CD4-positive, alpha-beta T cell (primary cell): ENCODE results near the gene ERC2. TPM values are rescaled to one million over a fixed set of nuclear protein-coding genes. Genes with fewer than 3 reads are reported as not detected.

ENCODE experiments used
- ATAC-seq: fragments of 200-7000 bp; cut with Tn5 transposase; one replicate; pipeline ENCODE4 v1.10.0; 2022; ENCODE audit warnings: mild to moderate bottlenecking; ENCODE audit not compliant: poor library complexity
- CTCF ChIA-PET: fragments of 350-600 bp; sonication (Branson Sonifier 250); formaldehyde crosslinking; loops from one replicate; lab custom pipeline; 2021; ENCODE audit warnings: antibody characterized with exemption, inconsistent platforms; lab: Charles Lee
- POLR2A ChIA-PET: fragments of 350-600 bp; sonication (Branson Sonifier 250); formaldehyde crosslinking; loops from one replicate; lab custom pipeline; 2021; ENCODE audit warnings: antibody characterized with exemption, inconsistent platforms; lab: Charles Lee
- DNase-seq, 14 experiments: peaks; one replicate each; pipeline ENCODE4 v3.0.0-alpha.2; 2013 to 2020; ENCODE audit warnings: mixed read lengths in 2 of 14
- H3K27ac ChIP-seq, 2 donors: one replicate each; pipeline versions ENCODE4 v1.5.1 to v1.7.0; 2013; ENCODE audit warnings: low read length in 2 of 2, low read depth in 1 of 2, mild to moderate bottlenecking in 1 of 2
- H3K27me3 ChIP-seq, 2 experiments: 1 replicate in 1 of 2; 2 replicates in 1 of 2; pipeline versions ENCODE4 v1.6.1 to v1.7.0; 2013; ENCODE audit warnings: low read length in 2 of 2, control low read depth in 1 of 2, mild to moderate bottlenecking in 1 of 2, moderate library complexity in 1 of 2; ENCODE audit not compliant: insufficient read depth in 2 of 2, control insufficient read depth in 1 of 2
- H3K36me3 ChIP-seq: one replicate; pipeline ENCODE4 v1.6.1; 2013; ENCODE audit warnings: low read length, control low read depth; ENCODE audit not compliant: insufficient read depth
- H3K4me1 ChIP-seq: one replicate; pipeline ENCODE4 v1.6.1; 2013; ENCODE audit warnings: low read length, control low read depth; ENCODE audit not compliant: insufficient read depth
- H3K4me3 ChIP-seq: one replicate; pipeline ENCODE4 v1.5.1; 2013; ENCODE audit warnings: mild to moderate bottlenecking, low read length, moderate library complexity
- H3K9me3 ChIP-seq, 2 experiments: 1 replicate in 1 of 2; 2 replicates in 1 of 2; pipeline versions ENCODE4 v1.6.1 to v1.7.0; 2013; ENCODE audit warnings: low read length in 2 of 2, mild to moderate bottlenecking in 2 of 2, control low read depth in 1 of 2, moderate library complexity in 1 of 2; ENCODE audit not compliant: control insufficient read depth in 1 of 2, insufficient read depth in 1 of 2
- H3K27ac Mint-ChIP-seq: one replicate; pipeline ENCODE4 v1.8.0; 2020; ENCODE audit warnings: mixed read lengths
- H3K27me3 Mint-ChIP-seq: one replicate; pipeline ENCODE4 v1.8.0; 2021; ENCODE audit warnings: mixed read lengths
- H3K36me3 Mint-ChIP-seq: one replicate; pipeline ENCODE4 v1.8.0; 2021; ENCODE audit warnings: low read depth, mixed read lengths
- H3K4me1 Mint-ChIP-seq: one replicate; pipeline ENCODE4 v1.8.0; 2021; ENCODE audit warnings: low read depth, mixed read lengths
- H3K4me3 Mint-ChIP-seq: one replicate; pipeline ENCODE4 v1.8.0; 2020; ENCODE audit warnings: mild to moderate bottlenecking, mixed read lengths
- H3K9me3 Mint-ChIP-seq: one replicate; pipeline ENCODE4 v1.8.0; 2020; ENCODE audit warnings: mixed read lengths
- intact Hi-C, 2 experiments: fragments of 100-400 bp; cut with DNase I in 1 of 2; cut with micrococcal nuclease in 1 of 2; formaldehyde crosslinking; loops; one replicate each; pipeline versions ENCODE4 v1.15.1 to v1.9.0; 2023 to 2025; cut with DNase I, micrococcal nuclease
- total RNA-seq, 174 experiments: library from RNA in 2 of 174; stranded (reverse) in 2 of 174; gene quantifications; one replicate each; pipeline ENCODE4 v1.2.3 and lab custom pipeline; 2021 to 2026
- TF ChIP-seq, protein P1 (sequence below): fragments of 200-600 bp; IDR thresholded peaks from one replicate; pipeline ENCODE4 v1.8.0; 2022; ENCODE audit warnings: antibody characterized with exemption, mild to moderate bottlenecking

ERC2 gene
- total RNA-seq, 2 experiments from 2014 or later = not detected

DNA sequence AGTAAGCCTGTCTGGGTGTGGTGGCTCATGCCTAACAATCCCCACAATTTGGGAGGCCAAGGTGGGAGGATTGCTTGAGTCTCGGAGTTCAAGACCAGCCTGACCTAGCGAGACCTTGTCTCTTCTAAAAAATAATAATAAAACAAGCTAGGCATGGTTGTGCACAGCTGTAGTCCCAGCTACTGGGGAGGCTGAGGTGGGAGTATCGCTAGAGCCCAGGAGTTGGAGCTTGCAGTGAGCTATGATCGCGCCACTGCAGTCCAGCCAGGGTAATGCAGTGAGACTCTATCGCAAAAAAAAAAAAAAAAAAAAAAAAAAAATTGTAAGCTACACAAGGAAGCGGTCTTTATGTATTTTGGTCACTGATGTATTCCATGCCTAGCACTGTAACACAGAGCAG is 738.7 kb downstream of the ERC2 start:
- H3K27ac ChIP-seq = no peak overlapping the region
- ATAC-seq (no peak), DNase-seq (no peak)
- peaks cover 0 to 3% of the 10 kb centered on the region in 2 experiments for H3K9me3 ChIP-seq
- Mint-ChIP-seq H3K4me3 (no peak overlapping the region), H3K27me3 (peaks cover 9% of the 10 kb centered on the region), H3K36me3 (no peaks in the 10 kb centered on the region), H3K4me1 (no peaks in the 10 kb centered on the region), H3K9me3 (no peaks in the 10 kb centered on the region), H3K27ac (no peak overlapping the region)
- no peaks in the 10 kb centered on the region for H3K4me1 ChIP-seq
- TF ChIP-seq, protein P1, sequence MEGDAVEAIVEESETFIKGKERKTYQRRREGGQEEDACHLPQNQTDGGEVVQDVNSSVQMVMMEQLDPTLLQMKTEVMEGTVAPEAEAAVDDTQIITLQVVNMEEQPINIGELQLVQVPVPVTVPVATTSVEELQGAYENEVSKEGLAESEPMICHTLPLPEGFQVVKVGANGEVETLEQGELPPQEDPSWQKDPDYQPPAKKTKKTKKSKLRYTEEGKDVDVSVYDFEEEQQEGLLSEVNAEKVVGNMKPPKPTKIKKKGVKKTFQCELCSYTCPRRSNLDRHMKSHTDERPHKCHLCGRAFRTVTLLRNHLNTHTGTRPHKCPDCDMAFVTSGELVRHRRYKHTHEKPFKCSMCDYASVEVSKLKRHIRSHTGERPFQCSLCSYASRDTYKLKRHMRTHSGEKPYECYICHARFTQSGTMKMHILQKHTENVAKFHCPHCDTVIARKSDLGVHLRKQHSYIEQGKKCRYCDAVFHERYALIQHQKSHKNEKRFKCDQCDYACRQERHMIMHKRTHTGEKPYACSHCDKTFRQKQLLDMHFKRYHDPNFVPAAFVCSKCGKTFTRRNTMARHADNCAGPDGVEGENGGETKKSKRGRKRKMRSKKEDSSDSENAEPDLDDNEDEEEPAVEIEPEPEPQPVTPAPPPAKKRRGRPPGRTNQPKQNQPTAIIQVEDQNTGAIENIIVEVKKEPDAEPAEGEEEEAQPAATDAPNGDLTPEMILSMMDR = no peak
- H3K4me3 ChIP-seq = no peak overlapping the region
- CTCF ChIA-PET = no interaction called here
- H3K36me3 ChIP-seq = no peaks in the 10 kb centered on the region
- POLR2A ChIA-PET = no interaction called here
- intact Hi-C loops = loop anchor here in 1 of 2 experiments (10.0 kb wide), 1 partner anchor 245 kb away; the partner anchor contains the start of gene WNT5A
- no peaks in the 10 kb centered on the region for H3K27me3 ChIP-seq

DNA sequence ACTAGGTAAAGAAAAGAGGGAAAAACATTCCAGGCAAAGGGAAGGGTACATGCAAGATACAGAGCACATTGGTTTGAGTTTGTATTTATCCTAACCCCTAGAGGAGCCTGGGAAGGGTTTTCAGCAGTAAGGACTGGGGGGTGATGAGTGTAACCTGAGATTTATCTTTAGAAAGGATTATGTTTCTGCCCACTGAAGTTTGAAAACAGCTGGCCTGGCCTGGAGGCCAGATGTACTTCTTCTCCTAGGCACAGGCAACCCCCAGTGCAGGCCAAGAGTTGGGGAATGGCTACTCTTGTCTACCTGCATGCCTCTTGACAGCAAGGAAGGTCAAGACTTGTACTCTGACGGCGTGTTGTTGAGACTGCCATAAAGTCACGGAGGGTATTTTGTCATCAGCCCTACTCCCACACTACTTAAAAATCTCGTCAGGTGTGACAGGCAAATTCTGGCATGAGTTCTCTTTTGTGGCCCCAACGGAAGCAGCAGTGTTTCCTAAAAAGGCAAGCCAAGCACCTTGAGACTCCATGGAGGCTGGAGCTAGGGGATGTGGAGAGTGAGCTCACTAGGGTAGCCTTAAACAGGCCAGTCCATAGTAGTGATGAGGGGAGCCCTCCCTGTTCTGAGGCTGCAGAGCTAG is 739.7 kb downstream of the ERC2 start:
- no peak overlapping the region for H3K27ac Mint-ChIP-seq
- ChIA-PET CTCF (no interaction called here), POLR2A (no interaction called here)
- ATAC-seq (no peak), DNase-seq (no peak)
- Histone ChIP-seq H3K4me1 (no peaks in the 10 kb centered on the region), H3K9me3 (peaks cover 0 to 3% of the 10 kb centered on the region in 2 experiments), H3K27ac (no peak overlapping the region), H3K36me3 (no peaks in the 10 kb centered on the region), H3K27me3 (no peaks in the 10 kb centered on the region), H3K4me3 (no peak overlapping the region)
- no peaks in the 10 kb centered on the region for H3K36me3 Mint-ChIP-seq
- peaks cover 14% of the 10 kb centered on the region for H3K27me3 Mint-ChIP-seq
- no peaks in the 10 kb centered on the region for H3K9me3 Mint-ChIP-seq
- no peak overlapping the region for H3K4me3 Mint-ChIP-seq
- intact Hi-C loops = loop anchor here in 1 of 2 experiments (10.0 kb wide), 1 partner anchor 244 kb away; the partner anchor contains the start of gene WNT5A
- TF ChIP-seq, protein P1 = no peak
- H3K4me1 Mint-ChIP-seq = no peaks in the 10 kb centered on the region

GRCh38 chr3:55726501-55726775 is 741.8 kb downstream of the ERC2 start:
- H3K36me3 ChIP-seq = no peaks in the 10 kb centered on the region
- intact Hi-C loops = loop anchor here in 1 of 2 experiments (10.0 kb wide), 1 partner anchor 242 kb away; the partner anchor contains the start of gene WNT5A
- TF ChIP-seq, protein P1 = no peak
- H3K27me3 Mint-ChIP-seq = peaks cover 24% of the 10 kb centered on the region
- no peaks in the 10 kb centered on the region for H3K4me1 Mint-ChIP-seq
- DNase-seq (no peak), ATAC-seq (no peak)
- H3K4me1 ChIP-seq = no peaks in the 10 kb centered on the region
- no peak overlapping the region for H3K4me3 Mint-ChIP-seq
- POLR2A ChIA-PET = no interaction called here
- H3K36me3 Mint-ChIP-seq = no peaks in the 10 kb centered on the region
- no peaks in the 10 kb centered on the region for H3K27me3 ChIP-seq
- H3K4me3 ChIP-seq = no peak overlapping the region
- no peak overlapping the region for H3K27ac ChIP-seq
- H3K27ac Mint-ChIP-seq = no peak overlapping the region
- CTCF ChIA-PET = no interaction called here
- no peaks in the 10 kb centered on the region for H3K9me3 Mint-ChIP-seq
- peaks cover 0 to 3% of the 10 kb centered on the region in 2 experiments for H3K9me3 ChIP-seq
